Transverse colon (tissue), 4 donors: ENCODE data around the gene CSPG5. TPM values are rescaled to one million over a fixed set of nuclear protein-coding genes. Genes with fewer than 3 reads are reported as not detected.

Experiments used
- DNase-seq: peaks from one replicate; pipeline ENCODE4 v3.0.0-alpha.2; 2019
- H3K27ac ChIP-seq, 4 donors: fragments of 200-600 bp; sonication (generic); 2 replicates each; pipeline ENCODE4 v1.5.1; 2016 to 2018; ENCODE audit warnings: inconsistent platforms in 4 of 4
- H3K27me3 ChIP-seq: fragments of 200-600 bp; sonication (generic); 2 replicates; pipeline ENCODE4 v1.5.1; 2017; ENCODE audit warnings: inconsistent platforms
- H3K36me3 ChIP-seq, 4 donors: fragments of 200-600 bp; sonication (generic); 2 replicates each; pipeline ENCODE4 v1.5.1; 2017 to 2019; ENCODE audit warnings: inconsistent platforms in 4 of 4
- H3K4me1 ChIP-seq, 4 donors: fragments of 200-600 bp; sonication (generic); 2 replicates each; pipeline ENCODE4 v1.5.1; 2017 to 2020; ENCODE audit warnings: inconsistent platforms in 4 of 4
- H3K4me3 ChIP-seq, 4 donors: fragments of 200-600 bp; sonication (generic); 1 replicate in 1 of 4; 2 replicates in 3 of 4; pipeline versions ENCODE4 v1.5.1 to v1.6.1; 2017 to 2019; ENCODE audit warnings: inconsistent platforms in 4 of 4
- H3K9me3 ChIP-seq, 2 donors: fragments of 200-600 bp; sonication (generic); 2 replicates each; pipeline ENCODE4 v1.5.1; 2017 to 2019; ENCODE audit warnings: inconsistent platforms in 2 of 2
- EP300 ChIP-seq: sonication (generic); formaldehyde crosslinking; IDR thresholded peaks from one replicate; pipeline ENCODE4 v1.6.1; 2017; ENCODE audit warnings: antibody characterized with exemption, low read depth
- POLR2A ChIP-seq: fragments of 450-650 bp; IDR thresholded peaks from one replicate; pipeline ENCODE4 v1.6.1; 2016; ENCODE audit warnings: antibody characterized with exemption, mild to moderate bottlenecking, moderate library complexity
- POLR2AphosphoS5 ChIP-seq, 3 donors: sonication (generic); formaldehyde crosslinking; IDR thresholded peaks; one replicate each; pipeline ENCODE4 v1.6.1; 2016; ENCODE audit warnings: antibody characterized with exemption in 3 of 3
- WGBS, 2 donors: methylation state at CpG; one replicate each; pipeline ENCODE4 v1.1.5; 2018; ENCODE audit warnings: low coverage in 1 of 2; 5-methylcytosine and 5-hydroxymethylcytosine counted together
- in situ Hi-C, 4 donors: fragments of 200-750 bp; cut with MboI; loops; one replicate each; pipeline versions ENCODE4 v1.15.0 to v1.15.1; 2017; ENCODE audit warnings: low sequenced_read_pairs in 3 of 4, low pct_ligation_motif_present in 1 of 4, low pct_unique_long_range_greater_than_20kb in 1 of 4
- intact Hi-C: fragments of 100-400 bp; cut with DNase I; formaldehyde crosslinking; loops from one replicate; pipeline ENCODE4 v1.15.1; 2023; ENCODE audit warnings: low total_unique reads
- total RNA-seq, 4 donors: library from RNA; depleted of rRNA; stranded (reverse); fragments of >200 nt; gene quantifications; one replicate each; pipeline ENCODE4 v1.1.0, GENCODE V29; 2016
- TF ChIP-seq, protein P1 (sequence below), 5 experiments: fragments of 200-600 bp in 3 of 5; fragments of 450-650 bp in 2 of 5; sonication (generic) in 3 of 5; IDR thresholded peaks; 1 replicate in 2 of 5; 2 replicates in 3 of 5; pipeline ENCODE4 v1.5.1; 2016 to 2017; ENCODE audit warnings: antibody characterized with exemption in 5 of 5, inconsistent platforms in 3 of 5, mild to moderate bottlenecking in 2 of 5, moderate library complexity in 1 of 5

CSPG5 gene, protein sequence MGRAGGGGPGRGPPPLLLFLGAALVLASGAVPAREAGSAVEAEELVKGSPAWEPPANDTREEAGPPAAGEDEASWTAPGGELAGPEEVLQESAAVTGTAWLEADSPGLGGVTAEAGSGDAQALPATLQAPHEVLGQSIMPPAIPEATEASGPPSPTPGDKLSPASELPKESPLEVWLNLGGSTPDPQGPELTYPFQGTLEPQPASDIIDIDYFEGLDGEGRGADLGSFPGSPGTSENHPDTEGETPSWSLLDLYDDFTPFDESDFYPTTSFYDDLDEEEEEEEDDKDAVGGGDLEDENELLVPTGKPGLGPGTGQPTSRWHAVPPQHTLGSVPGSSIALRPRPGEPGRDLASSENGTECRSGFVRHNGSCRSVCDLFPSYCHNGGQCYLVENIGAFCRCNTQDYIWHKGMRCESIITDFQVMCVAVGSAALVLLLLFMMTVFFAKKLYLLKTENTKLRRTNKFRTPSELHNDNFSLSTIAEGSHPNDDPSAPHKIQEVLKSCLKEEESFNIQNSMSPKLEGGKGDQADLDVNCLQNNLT
- 1 to 10 TPM in 1 of 4 donors, under 1 TPM in 2, not detected in 1; 0.60 to 2.6 (median 0.96) TPM for total RNA-seq

DNA sequence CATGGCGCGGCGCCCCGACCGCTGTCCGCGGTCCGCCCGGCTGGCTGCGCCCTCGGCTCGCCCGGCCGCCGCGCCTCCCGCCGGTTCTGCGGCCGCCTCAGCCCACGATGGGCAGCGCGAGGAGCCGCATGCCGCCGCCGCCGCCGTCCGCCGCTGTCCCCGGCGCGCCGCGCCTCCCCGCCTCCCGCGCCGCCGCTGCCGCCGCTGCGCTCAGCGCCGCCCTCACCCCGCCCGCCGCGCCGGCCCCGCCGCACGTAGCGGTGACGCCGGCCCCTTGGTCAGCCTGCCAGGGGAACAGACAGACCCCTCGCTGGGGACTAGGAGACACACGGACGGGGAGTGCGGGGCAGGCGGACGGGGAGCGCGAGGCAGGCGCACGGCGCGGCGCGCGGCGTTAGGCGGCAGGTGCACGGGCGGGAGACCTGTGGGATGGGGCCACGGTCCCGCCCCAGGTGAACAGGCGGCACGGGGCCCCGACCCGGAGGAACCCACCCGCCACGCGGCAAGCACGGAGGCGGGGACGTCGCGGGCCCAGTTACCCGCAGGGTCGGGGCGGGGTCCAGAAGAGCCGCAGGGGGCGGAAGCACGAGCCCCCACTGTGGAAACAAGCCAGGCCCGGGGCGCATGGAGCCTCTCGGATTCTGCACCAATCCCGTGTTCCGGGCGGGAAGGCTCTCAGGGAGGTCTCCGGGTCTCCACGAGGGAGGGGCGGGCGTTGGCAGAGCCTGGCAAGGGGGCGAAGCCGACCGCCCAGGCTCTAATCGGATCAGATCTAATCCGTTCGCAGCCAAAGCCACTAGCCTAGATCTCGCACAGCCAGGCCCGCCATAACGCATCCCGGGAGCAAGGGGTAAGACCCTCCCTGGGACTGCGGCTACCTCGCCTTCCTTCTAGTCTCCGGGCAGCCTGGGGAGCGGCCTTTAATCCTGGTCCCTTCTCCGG, at the start of gene CSPG5:
CSPG5 (minus strand) TSS at position 175 of the 942 bp plus-strand sequence; CDS start at position 3, 172 bp downstream.
- H3K4me3 ChIP-seq, result peak within 1 kb of the TSS; percentile 61 to 83 (median 68)
- TF ChIP-seq, protein P1, sequence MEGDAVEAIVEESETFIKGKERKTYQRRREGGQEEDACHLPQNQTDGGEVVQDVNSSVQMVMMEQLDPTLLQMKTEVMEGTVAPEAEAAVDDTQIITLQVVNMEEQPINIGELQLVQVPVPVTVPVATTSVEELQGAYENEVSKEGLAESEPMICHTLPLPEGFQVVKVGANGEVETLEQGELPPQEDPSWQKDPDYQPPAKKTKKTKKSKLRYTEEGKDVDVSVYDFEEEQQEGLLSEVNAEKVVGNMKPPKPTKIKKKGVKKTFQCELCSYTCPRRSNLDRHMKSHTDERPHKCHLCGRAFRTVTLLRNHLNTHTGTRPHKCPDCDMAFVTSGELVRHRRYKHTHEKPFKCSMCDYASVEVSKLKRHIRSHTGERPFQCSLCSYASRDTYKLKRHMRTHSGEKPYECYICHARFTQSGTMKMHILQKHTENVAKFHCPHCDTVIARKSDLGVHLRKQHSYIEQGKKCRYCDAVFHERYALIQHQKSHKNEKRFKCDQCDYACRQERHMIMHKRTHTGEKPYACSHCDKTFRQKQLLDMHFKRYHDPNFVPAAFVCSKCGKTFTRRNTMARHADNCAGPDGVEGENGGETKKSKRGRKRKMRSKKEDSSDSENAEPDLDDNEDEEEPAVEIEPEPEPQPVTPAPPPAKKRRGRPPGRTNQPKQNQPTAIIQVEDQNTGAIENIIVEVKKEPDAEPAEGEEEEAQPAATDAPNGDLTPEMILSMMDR (IDR thresholded peaks at IDR 0.05), result no peak
- TF ChIP-seq EP300 (no peak), POLR2A (no peak), POLR2AphosphoS5 (IDR thresholded peaks at IDR 0.05) (no peak)
- WGBS, 2 donors, result 22% methylated on average over 34 of the region's 121 CpGs; no CpG with 5 or more reads in 1 of the 2 donors
- H3K4me1 ChIP-seq, result peaks cover 10 to 15% (median 12%) of the 10 kb centered on the region in 4 donors
- H3K36me3 ChIP-seq, result no peaks in the 10 kb centered on the region
- in situ Hi-C loops (no loop called here), intact Hi-C loops (no loop called here)
- DNase-seq, result peak; percentile 18
- H3K27me3 ChIP-seq, result peaks cover 45% of the 10 kb centered on the region
- H3K27ac ChIP-seq, result no peak within 1 kb of the TSS
- H3K9me3 ChIP-seq, result no peaks in the 10 kb centered on the region

DNA sequence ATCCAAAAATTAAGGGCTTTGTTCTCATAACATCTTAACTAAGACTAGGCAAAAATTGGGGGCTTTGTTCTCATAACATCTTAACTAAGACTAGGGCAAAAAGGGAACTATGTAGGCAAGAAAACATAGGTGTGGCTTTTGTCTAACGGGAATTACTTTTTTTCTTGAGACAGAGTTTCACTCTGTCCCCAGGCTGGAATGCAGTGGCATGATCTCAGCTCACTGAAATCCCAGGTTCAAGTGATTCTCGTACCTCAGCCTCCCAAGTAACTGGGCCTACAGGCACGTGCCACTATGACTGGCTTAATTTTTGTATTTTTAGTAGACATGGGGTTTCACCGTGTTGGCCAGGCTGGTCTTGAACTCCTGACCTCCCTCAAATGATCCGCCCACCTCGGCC, 49.8 kb upstream of the CSPG5 start:
- no peak overlapping the region for H3K4me3 ChIP-seq
- 89 to 91% methylated on average over 4 to 6 of the region's 6 CpGs for WGBS, 2 donors
- H3K4me1 ChIP-seq, result peaks cover 0 to 1% (median under 1%) of the 10 kb centered on the region in 4 donors
- TF ChIP-seq EP300 (no peak), POLR2AphosphoS5 (IDR thresholded peaks at IDR 0.05) (no peak), POLR2A (no peak)
- TF ChIP-seq, protein P1 (IDR thresholded peaks at IDR 0.05), result no peak
- no peaks in the 10 kb centered on the region for H3K9me3 ChIP-seq
- intact Hi-C loops (no loop called here), in situ Hi-C loops (no loop called here)
- no peaks in the 10 kb centered on the region for H3K27me3 ChIP-seq
- no peak overlapping the region for H3K27ac ChIP-seq
- H3K36me3 ChIP-seq, result peaks cover 0 to 49% (median 8%) of the 10 kb centered on the region in 4 donors
- DNase-seq, result no peak

DNA sequence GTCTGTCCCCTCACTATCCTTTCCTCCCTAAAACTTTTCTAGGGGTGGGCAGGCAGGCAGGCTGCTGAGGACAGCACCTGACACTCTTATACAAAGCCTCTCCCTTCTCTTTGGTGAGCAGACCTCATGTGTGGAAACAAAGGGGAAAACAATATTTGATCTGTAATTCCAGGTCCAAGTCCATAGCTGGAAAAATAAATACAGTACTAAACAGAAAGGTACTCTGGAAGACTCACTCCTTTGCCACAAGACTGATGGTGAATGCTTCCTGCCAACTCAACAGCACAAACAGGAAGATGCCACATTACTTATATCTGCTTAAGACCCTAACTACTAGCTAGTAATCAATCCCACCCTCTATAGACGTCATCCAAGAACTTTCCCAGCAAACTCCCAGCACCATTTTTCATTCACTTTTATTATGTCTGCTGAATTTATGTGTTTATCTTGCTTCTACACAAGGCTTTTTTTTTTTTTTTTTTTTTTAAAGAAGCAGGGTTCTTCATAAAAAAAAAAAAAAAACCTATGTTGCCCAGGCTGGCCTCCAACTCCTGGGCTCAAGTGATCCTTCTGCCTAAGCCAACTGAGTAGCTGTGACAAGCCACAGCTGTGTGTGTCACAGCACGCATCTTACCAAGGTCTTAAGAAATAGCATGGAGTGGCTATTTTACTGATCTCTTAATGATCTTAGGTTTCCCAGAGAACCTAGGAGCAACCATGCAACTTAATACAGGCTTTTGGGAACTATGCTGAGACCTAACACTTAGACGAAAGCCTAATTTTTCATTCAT, 44.2 kb upstream of the CSPG5 start:
- intact Hi-C loops, result no loop called here
- no peaks in the 10 kb centered on the region for H3K27me3 ChIP-seq
- 75 to 86% methylated on average over 2 to 3 of the region's 3 CpGs for WGBS, 2 donors
- TF ChIP-seq EP300 (no peak), POLR2A (no peak), POLR2AphosphoS5 (IDR thresholded peaks at IDR 0.05) (no peak)
- TF ChIP-seq, protein P1 (IDR thresholded peaks at IDR 0.05), result no peak
- H3K9me3 ChIP-seq, result no peaks in the 10 kb centered on the region
- DNase-seq, result no peak
- no peak overlapping the region for H3K4me3 ChIP-seq
- peaks cover 0 to 8% (median 3%) of the 10 kb centered on the region in 4 donors for H3K4me1 ChIP-seq
- in situ Hi-C loops, result no loop called here
- H3K27ac ChIP-seq, result no peak overlapping the region
- peaks cover 0 to 23% (median 4%) of the 10 kb centered on the region in 4 donors for H3K36me3 ChIP-seq
